ENCODE measurements around the gene RBP2.

- no peak for TF ChIP-seq SP1 (CRISPR knock-in tag; IDR thresholded peaks at IDR 0.05)
- no peak for TF ChIP-seq ZNF740 (CRISPR knock-in tag; IDR thresholded peaks at IDR 0.05)
- TF ChIP-seq ZNF740 (tag; IDR thresholded peaks at IDR 0.05), result no peak
- no peak for TF ChIP-seq FOXP4 (CRISPR knock-in tag; IDR thresholded peaks at IDR 0.05; ENCODE audit: borderline replicate concordance)
- no peak for TF ChIP-seq ZZZ3 (IDR thresholded peaks at IDR 0.05)
- TF ChIP-seq SNAPC5 (CRISPR knock-in tag; IDR thresholded peaks at IDR 0.05), result no peak
- no peak for TF ChIP-seq POLR2A (conservative IDR thresholded peaks at IDR 0.05)
- no peak for TF ChIP-seq RNF2 (IDR thresholded peaks at IDR 0.05)
- TF ChIP-seq ZNF696 (CRISPR knock-in tag; conservative IDR thresholded peaks at IDR 0.05), result no peak
- TF ChIP-seq TAF1 (IDR thresholded peaks at IDR 0.05; ENCODE audit: control insufficient read depth, extremely low read depth, insufficient read depth, low read length, severe bottlenecking), result no peak
- no peak for TF ChIP-seq FOXJ3 (CRISPR knock-in tag; IDR thresholded peaks at IDR 0.05)
- no peak for TF ChIP-seq PHF8 (IDR thresholded peaks at IDR 0.05; ENCODE audit: borderline replicate concordance, low read length)
- TF ChIP-seq ZBTB26 (CRISPR knock-in tag; IDR thresholded peaks at IDR 0.05), result no peak
- no peak for TF ChIP-seq CTCF (IDR thresholded peaks at IDR 0.05 in 2 of 3, conservative IDR thresholded peaks at IDR 0.05 in 1 of 3; ENCODE audit: insufficient read depth in 2 of 3, low read depth in 1 of 3, low read length in 3 of 3)
- TF ChIP-seq TBP (optimal IDR thresholded peaks at IDR 0.05; ENCODE audit: low read depth, low read length), result no peak
These were observed 26.2 kb downstream of the RBP2 start for GRCh38 chr3:139450159-139450558.

Data from K562 (cell line).